ENCODE measurements around the gene MYO18A.

MYO18A gene

GRCh38 chr17:29042679-29043538 lies 137.3 kb downstream of the MYO18A start, which contains the start of gene PIPOX (continued):
- TF ChIP-seq PRDM6 (tag by site-specific recombination; IDR thresholded peaks at IDR 0.05) (peak; percentile 65), ZNF350 (tag by site-specific recombination; IDR thresholded peaks at IDR 0.05) (peak; percentile 86), ZNF830 (tag by site-specific recombination; IDR thresholded peaks at IDR 0.05; ENCODE audit: low read depth) (peak; percentile 57; the same call in 1 of the 2 replicates), ZNF664 (tag by site-specific recombination; IDR thresholded peaks at IDR 0.05) (no peak), FEZF1 (tag by site-specific recombination; IDR thresholded peaks at IDR 0.05) (0 out of 2 replicates have a peak, but pooled peaks have one; percentile 30), ZNF707 (tag by site-specific recombination; IDR thresholded peaks at IDR 0.05) (no peak), SCRT1 (tag by site-specific recombination; IDR thresholded peaks at IDR 0.05; ENCODE audit: borderline replicate concordance) (no peak), ZNF624 (tag by site-specific recombination; IDR thresholded peaks at IDR 0.05) (no peak), ZNF311 (tag by site-specific recombination; IDR thresholded peaks at IDR 0.05; ENCODE audit: borderline replicate concordance) (no peak), MYNN (tag by site-specific recombination; IDR thresholded peaks at IDR 0.05; ENCODE audit: borderline replicate concordance) (no peak), ZNF157 (tag by site-specific recombination; IDR thresholded peaks at IDR 0.05) (no peak), ZNF585B (tag by site-specific recombination; IDR thresholded peaks at IDR 0.05) (no peak), PBX3 (CRISPR knock-in tag; IDR thresholded peaks at IDR 0.05) (no peak), PATZ1 (tag by site-specific recombination; IDR thresholded peaks at IDR 0.05) (peak; percentile 79), ZSCAN30 (tag by site-specific recombination; IDR thresholded peaks at IDR 0.05) (peak; percentile 78; the same call in 1 of the 2 replicates), BCL6B (tag by site-specific recombination; IDR thresholded peaks at IDR 0.05) (peak; percentile 71), ZNF302 (tag by site-specific recombination; IDR thresholded peaks at IDR 0.05; ENCODE audit: low read depth) (no peak), ZNF544 (tag by site-specific recombination; IDR thresholded peaks at IDR 0.05) (peak; percentile 95), ZNF670 (tag by site-specific recombination; IDR thresholded peaks at IDR 0.05; ENCODE audit: low read depth) (no peak), RBAK (tag by site-specific recombination; IDR thresholded peaks at IDR 0.05) (no peak), ZNF677 (tag by site-specific recombination; IDR thresholded peaks at IDR 0.05) (peak; percentile 64), ZNF433 (tag by site-specific recombination; IDR thresholded peaks at IDR 0.05; ENCODE audit: low read depth) (no peak), ZNF155 (tag by site-specific recombination; IDR thresholded peaks at IDR 0.05) (no peak), ZBTB21 (tag by site-specific recombination; IDR thresholded peaks at IDR 0.05) (no peak), ZNF121 (tag by site-specific recombination; IDR thresholded peaks at IDR 0.05) (no peak), KLF9 (tag by site-specific recombination; IDR thresholded peaks at IDR 0.05; ENCODE audit: low read depth) (no peak), ZSCAN5A (tag by site-specific recombination; IDR thresholded peaks at IDR 0.05) (no peak), HIC1 (tag by site-specific recombination; IDR thresholded peaks at IDR 0.05) (peak; percentile 41; the same call in 1 of the 2 replicates), OSR2 (tag by site-specific recombination; IDR thresholded peaks at IDR 0.05) (no peak)

All from HEK293 (cell line).